Psoas muscle (tissue), 8 donors: ENCODE data around the gene SLC2A5. TPM values are rescaled to one million over a fixed set of nuclear protein-coding genes. Genes with fewer than 3 reads are reported as not detected.
"Not testable (repeated sequence)": the region's sequence is repeated elsewhere in the genome, so short reads cannot be mapped to it uniquely, and the experiment has no call there.

ENCODE experiments used
- ATAC-seq, 4 donors: fragments of 200-7000 bp; cut with Tn5 transposase; one replicate each; pipeline ENCODE4 v1.9.1; 2020; ENCODE audit warnings: moderate library complexity in 3 of 4, mild to moderate bottlenecking in 2 of 4
- DNase-seq, 2 donors: peaks; one replicate each; pipeline ENCODE4 v3.0.0-alpha.2; 2020
- H3K27ac ChIP-seq: fragments of 200-600 bp; one replicate; pipeline ENCODE4 v1.8.0; 2022
- H3K27me3 ChIP-seq, 3 donors: fragments of 200-600 bp in 1 of 3; one replicate each; pipeline versions ENCODE4 v1.6.1 to v1.8.0; 2013 to 2022; ENCODE audit warnings: low read length in 2 of 3, mild to moderate bottlenecking in 2 of 3, moderate library complexity in 1 of 3; ENCODE audit not compliant: insufficient read depth in 3 of 3
- H3K36me3 ChIP-seq, 2 donors: fragments of 200-600 bp in 1 of 2; one replicate each; pipeline versions ENCODE4 v1.6.1 to v1.8.0; 2013 to 2022; ENCODE audit warnings: low read depth in 1 of 2, mild to moderate bottlenecking in 1 of 2, moderate library complexity in 1 of 2; ENCODE audit not compliant: insufficient read depth in 1 of 2
- H3K4me1 ChIP-seq: fragments of 200-600 bp; one replicate; pipeline ENCODE4 v1.8.0; 2022
- H3K4me3 ChIP-seq: fragments of 200-600 bp; one replicate; pipeline ENCODE4 v1.8.0; 2022; ENCODE audit warnings: mild to moderate bottlenecking
- H3K9me3 ChIP-seq: fragments of 200-600 bp; one replicate; pipeline ENCODE4 v1.8.0; 2022
- WGBS, 3 donors: extraction: QIAGEN DNeasy Blood & Tissue Kit; methylation state at CpG; one replicate each; pipeline versions ENCODE4 v1.1.6 to v1.1.7; 2013; 5-methylcytosine and 5-hydroxymethylcytosine counted together
- intact Hi-C, 2 donors: fragments of 100-400 bp; cut with DNase I; formaldehyde crosslinking; loops; one replicate each; pipeline versions ENCODE4 v1.11.0 to v1.14.2; 2022
- polyA plus RNA-seq, 3 donors: library from polyadenylated mRNA; stranded (reverse); fragments of 200-250 nt; gene quantifications; one replicate each; pipeline ENCODE4 v1.2.3, GENCODE V29; 2013
- total RNA-seq, 4 donors: library from RNA; stranded (reverse); fragmentation: NEBNext Ultra II Directional in 2 of 4; extraction: Animal tissue kit (Norgen Biotek cat#: 25700) in 2 of 4; gene quantifications; one replicate each; pipeline versions ENCODE4 v1.2.1 to v1.2.4, GENCODE V29; 2021 to 2023
- TF ChIP-seq, protein P1 (sequence below): fragments of 200-600 bp; IDR thresholded peaks from one replicate; pipeline ENCODE4 v1.8.0; 2022; ENCODE audit warnings: antibody characterized with exemption
- donor health status: healthy with polysubstance abuse.
- donor health status: DM: no; HTN: no; CAD: no; lungs with moderate emphysema.
- donor health status: Bipolar disorder and iron deficiency.
- donor health status: healthy.
- donor health status: DM: yes; HTN: yes; CAD: no.
- donor health status: DM: no; HTN: no; CAD: no.
- donor health status: DM: no; HTN: no; CAD: no.
- donor health status: DM: yes; HTN: yes; CAD: no.

The SLC2A5 gene
- total and polyA plus RNA-seq, 7 donors = 12.8 to 97.9 (median 31.7) TPM

DNA sequence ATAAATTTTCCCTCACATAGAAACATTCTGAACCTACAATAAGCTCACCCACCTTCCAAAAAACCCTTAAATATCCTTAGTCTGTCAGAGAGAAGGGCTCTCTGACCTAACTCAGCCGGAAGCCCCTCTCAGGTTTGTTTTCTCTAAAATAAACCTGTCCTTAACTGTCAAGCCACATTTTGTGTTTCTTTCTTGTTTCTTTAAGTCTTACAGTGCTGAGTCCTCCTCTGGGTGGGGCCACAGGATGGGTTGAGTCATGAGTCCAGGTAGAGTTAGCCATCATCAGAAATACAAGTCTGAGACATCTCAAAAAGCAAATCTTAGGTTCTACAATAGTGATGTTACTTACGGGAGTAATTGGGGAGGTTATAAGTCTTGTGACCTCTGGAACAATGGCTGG, 26.4 kb upstream of the SLC2A5 start:
- Histone ChIP-seq H3K4me3 (no peak overlapping the region), H3K27ac (no peak overlapping the region), H3K27me3 (no peaks in the 10 kb centered on the region), H3K9me3 (no peaks in the 10 kb centered on the region), H3K4me1 (peaks cover 10% of the 10 kb centered on the region), H3K36me3 (no peaks in the 10 kb centered on the region)
- 89 to 96% (median 93%) methylated on average over 2 of the region's 2 CpGs for WGBS, 3 donors
- TF ChIP-seq, protein P1, sequence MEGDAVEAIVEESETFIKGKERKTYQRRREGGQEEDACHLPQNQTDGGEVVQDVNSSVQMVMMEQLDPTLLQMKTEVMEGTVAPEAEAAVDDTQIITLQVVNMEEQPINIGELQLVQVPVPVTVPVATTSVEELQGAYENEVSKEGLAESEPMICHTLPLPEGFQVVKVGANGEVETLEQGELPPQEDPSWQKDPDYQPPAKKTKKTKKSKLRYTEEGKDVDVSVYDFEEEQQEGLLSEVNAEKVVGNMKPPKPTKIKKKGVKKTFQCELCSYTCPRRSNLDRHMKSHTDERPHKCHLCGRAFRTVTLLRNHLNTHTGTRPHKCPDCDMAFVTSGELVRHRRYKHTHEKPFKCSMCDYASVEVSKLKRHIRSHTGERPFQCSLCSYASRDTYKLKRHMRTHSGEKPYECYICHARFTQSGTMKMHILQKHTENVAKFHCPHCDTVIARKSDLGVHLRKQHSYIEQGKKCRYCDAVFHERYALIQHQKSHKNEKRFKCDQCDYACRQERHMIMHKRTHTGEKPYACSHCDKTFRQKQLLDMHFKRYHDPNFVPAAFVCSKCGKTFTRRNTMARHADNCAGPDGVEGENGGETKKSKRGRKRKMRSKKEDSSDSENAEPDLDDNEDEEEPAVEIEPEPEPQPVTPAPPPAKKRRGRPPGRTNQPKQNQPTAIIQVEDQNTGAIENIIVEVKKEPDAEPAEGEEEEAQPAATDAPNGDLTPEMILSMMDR = no peak
- intact Hi-C loops = loop anchor here in 1 of 2 donors (10.0 kb wide), 1 partner anchor 81 kb away; no protein-coding TSS in a partner anchor
- no peak for DNase-seq
- ATAC-seq = no peak

- H3K36me3 ChIP-seq, H3K4me1 ChIP-seq, H3K9me3 ChIP-seq, DNase-seq, H3K27me3 ChIP-seq, H3K27ac ChIP-seq, H3K4me3 ChIP-seq: not testable (repeated sequence)
- WGBS, 3 donors = 82 to 88% (median 84%) methylated on average over 18 of the region's 18 CpGs
- intact Hi-C loops = loop anchor here in 1 of 2 donors (10.0 kb wide), 1 partner anchor 79 kb away; no protein-coding TSS in a partner anchor
- peak in 1 of 4 donors; percentile 14 for ATAC-seq
Observed at GRCh38 chr1:9093996-9094595, 24.7 kb upstream of the SLC2A5 start.

DNA sequence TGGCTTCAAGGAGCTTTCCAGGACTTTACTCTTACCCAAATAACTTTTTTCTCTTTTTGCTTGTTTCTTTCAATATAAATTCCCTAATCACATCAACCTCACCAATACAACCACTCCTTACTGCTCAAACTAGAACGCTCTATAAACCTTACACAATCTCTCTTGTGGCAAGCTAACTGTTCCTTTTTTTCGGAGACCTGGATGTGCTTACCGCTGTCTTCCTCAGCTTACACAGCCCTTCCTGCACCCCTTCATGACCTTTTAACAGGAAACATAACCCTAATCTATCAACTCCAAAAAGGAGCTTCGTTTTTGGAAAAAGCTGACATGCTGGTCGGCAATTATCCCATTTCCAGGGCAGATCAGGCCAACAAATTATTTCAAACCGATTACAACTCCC, 24.1 kb upstream of the SLC2A5 start:
- 65 to 74% (median 72%) methylated on average over 6 of the region's 6 CpGs for WGBS, 3 donors
- DNase-seq (no peak), ATAC-seq (no peak)
- H3K4me3 ChIP-seq = no peak overlapping the region
- H3K36me3 ChIP-seq = no peaks in the 10 kb centered on the region
- intact Hi-C loops = loop anchor here in 1 of 2 donors (10.0 kb wide), 1 partner anchor 79 kb away; no protein-coding TSS in a partner anchor
- no peak overlapping the region for H3K27ac ChIP-seq
- H3K9me3 ChIP-seq = no peaks in the 10 kb centered on the region
- no peaks in the 10 kb centered on the region for H3K27me3 ChIP-seq
- H3K4me1 ChIP-seq = no peaks in the 10 kb centered on the region
- TF ChIP-seq, protein P1 = no peak

GRCh38 chr1:9093091-9093490, 23.7 kb upstream of the SLC2A5 start:
- DNase-seq = no peak
- ATAC-seq = no peak
- Histone ChIP-seq H3K4me1 (no peaks in the 10 kb centered on the region), H3K4me3 (no peak overlapping the region), H3K27ac (no peak overlapping the region), H3K27me3 (no peaks in the 10 kb centered on the region), H3K9me3 (no peaks in the 10 kb centered on the region), H3K36me3 (no peaks in the 10 kb centered on the region)
- WGBS, 3 donors = 77 to 89% (median 85%) methylated on average over 6 of the region's 6 CpGs
- intact Hi-C loops = loop anchor here in 1 of 2 donors (10.0 kb wide), 1 partner anchor 78 kb away; no protein-coding TSS in a partner anchor
- TF ChIP-seq, protein P1 = no peak

- H3K27ac ChIP-seq = no peak overlapping the region
- no peak overlapping the region for H3K4me3 ChIP-seq
- no peaks in the 10 kb centered on the region for H3K4me1 ChIP-seq
- H3K36me3 ChIP-seq = no peaks in the 10 kb centered on the region
- no peak for DNase-seq
- 73 to 87% (median 86%) methylated on average over 4 of the region's 4 CpGs for WGBS, 3 donors
- TF ChIP-seq, protein P1 = no peak
- intact Hi-C loops = no loop called here
- no peaks in the 10 kb centered on the region for H3K9me3 ChIP-seq
- H3K27me3 ChIP-seq = no peaks in the 10 kb centered on the region
- no peak for ATAC-seq
Observed at GRCh38 chr1:9088807-9089206, 19.4 kb upstream of the SLC2A5 start.
